NCI-H526 (cell line): Measurements from ENCODE around the gene MCRS1.

ENCODE experiments used
- DNase-seq, 2 experiments: peaks; one replicate each; lab custom pipeline; 2025; lab: John Stamatoyannopoulos, UW

MCRS1 gene

GRCh38 chr12:49555631-49556390 is 12.1 kb downstream of the MCRS1 start:
- no peak for DNase-seq

- DNase-seq, result no peak
Observed at GRCh38 chr12:49554266-49554665, 13.7 kb downstream of the MCRS1 start.

GRCh38 chr12:49553512-49554088 is 14.3 kb downstream of the MCRS1 start:
- peak; percentile 33 to 71 for DNase-seq

GRCh38 chr12:49552899-49553298 is 15.0 kb downstream of the MCRS1 start:
- no peak for DNase-seq

GRCh38 chr12:49552425-49552824 is 15.5 kb downstream of the MCRS1 start:
- no peak for DNase-seq

GRCh38 chr12:49552014-49552413 is 15.9 kb downstream of the MCRS1 start:
- DNase-seq, result no peak

GRCh38 chr12:49550693-49551252 is 17.2 kb downstream of the MCRS1 start:
- peak in 1 of 2 experiments; percentile 25 for DNase-seq

- peak in 1 of 2 experiments; percentile 56 for DNase-seq
Observed at GRCh38 chr12:49549735-49550692, 17.9 kb downstream of the MCRS1 start.

GRCh38 chr12:49548822-49549648 is 18.9 kb downstream of the MCRS1 start:
- no peak for DNase-seq

- DNase-seq, result no peak
Observed at GRCh38 chr12:49548481-49548821, 19.5 kb downstream of the MCRS1 start.

- no peak for DNase-seq
Observed at GRCh38 chr12:49547090-49547690, 20.8 kb downstream of the MCRS1 start.

- no peak for DNase-seq
Observed at GRCh38 chr12:49546481-49546880, 21.5 kb downstream of the MCRS1 start.

- DNase-seq, result no peak
Observed at GRCh38 chr12:49545815-49546214, 22.1 kb downstream of the MCRS1 start.

GRCh38 chr12:49543914-49544815 is 23.8 kb downstream of the MCRS1 start:
- DNase-seq, result no peak

GRCh38 chr12:49543221-49543913 is 24.6 kb downstream of the MCRS1 start:
- no peak for DNase-seq

GRCh38 chr12:49542592-49543160 is 25.3 kb downstream of the MCRS1 start:
- no peak for DNase-seq

GRCh38 chr12:49541911-49542505 is 25.9 kb downstream of the MCRS1 start:
- DNase-seq, result no peak

GRCh38 chr12:49541140-49541861 is 26.6 kb downstream of the MCRS1 start:
- no peak for DNase-seq
